Measurements from ENCODE around the gene PIK3R4. TPM values are rescaled to one million over a fixed set of nuclear protein-coding genes. Genes with fewer than 3 reads are reported as not detected.

The PIK3R4 gene
- total RNA-seq, 2 experiments from 2014 or later = 13.7 to 14.5 TPM

DNA sequence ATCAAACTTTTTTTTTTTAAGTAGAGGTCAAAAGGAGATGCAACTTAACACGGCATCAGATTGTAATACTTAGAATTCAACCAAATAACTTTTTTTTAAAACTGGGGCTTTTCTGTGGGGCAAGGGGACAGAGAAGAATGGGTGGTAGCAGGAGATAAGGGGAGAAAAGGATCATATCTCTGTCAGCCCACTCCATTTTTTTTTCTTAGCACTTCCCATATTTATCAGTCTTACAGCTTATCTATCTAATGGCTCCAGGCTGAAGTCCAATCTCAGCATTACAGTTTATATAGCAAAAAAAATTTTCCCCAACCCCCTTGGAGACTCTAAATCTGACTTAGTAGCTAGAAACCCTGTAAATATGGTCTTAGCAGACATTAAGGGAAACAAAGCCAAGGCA lies 69.3 kb downstream of the PIK3R4 start:
- Histone ChIP-seq H3K36me3 (ENCODE audit: insufficient read depth, low read length) (peaks cover 53% of the 10 kb centered on the region), H3K27ac (ENCODE audit: low read depth in 1 of 2, low read length in 2 of 2) (no peak overlapping the region), H3K9me3 (ENCODE audit: control insufficient read depth in 1 of 2, insufficient read depth in 1 of 2, low read length in 2 of 2) (no peaks in the 10 kb centered on the region), H3K27me3 (ENCODE audit: control insufficient read depth in 1 of 2, insufficient read depth in 2 of 2, low read length in 2 of 2) (no peaks in the 10 kb centered on the region), H3K4me1 (ENCODE audit: insufficient read depth, low read length) (no peaks in the 10 kb centered on the region), H3K4me3 (ENCODE audit: low read length) (no peak overlapping the region)
- Mint-ChIP-seq H3K27me3 (no peaks in the 10 kb centered on the region), H3K36me3 (ENCODE audit: low read depth) (peaks cover 86% of the 10 kb centered on the region), H3K4me3 (no peak overlapping the region), H3K9me3 (no peaks in the 10 kb centered on the region), H3K27ac (no peak overlapping the region), H3K4me1 (ENCODE audit: low read depth) (no peaks in the 10 kb centered on the region)
- DNase-seq (no peak), ATAC-seq (ENCODE audit: poor library complexity) (no peak)
- CTCF ChIA-PET = no interaction called here
- TF ChIP-seq, protein P1, sequence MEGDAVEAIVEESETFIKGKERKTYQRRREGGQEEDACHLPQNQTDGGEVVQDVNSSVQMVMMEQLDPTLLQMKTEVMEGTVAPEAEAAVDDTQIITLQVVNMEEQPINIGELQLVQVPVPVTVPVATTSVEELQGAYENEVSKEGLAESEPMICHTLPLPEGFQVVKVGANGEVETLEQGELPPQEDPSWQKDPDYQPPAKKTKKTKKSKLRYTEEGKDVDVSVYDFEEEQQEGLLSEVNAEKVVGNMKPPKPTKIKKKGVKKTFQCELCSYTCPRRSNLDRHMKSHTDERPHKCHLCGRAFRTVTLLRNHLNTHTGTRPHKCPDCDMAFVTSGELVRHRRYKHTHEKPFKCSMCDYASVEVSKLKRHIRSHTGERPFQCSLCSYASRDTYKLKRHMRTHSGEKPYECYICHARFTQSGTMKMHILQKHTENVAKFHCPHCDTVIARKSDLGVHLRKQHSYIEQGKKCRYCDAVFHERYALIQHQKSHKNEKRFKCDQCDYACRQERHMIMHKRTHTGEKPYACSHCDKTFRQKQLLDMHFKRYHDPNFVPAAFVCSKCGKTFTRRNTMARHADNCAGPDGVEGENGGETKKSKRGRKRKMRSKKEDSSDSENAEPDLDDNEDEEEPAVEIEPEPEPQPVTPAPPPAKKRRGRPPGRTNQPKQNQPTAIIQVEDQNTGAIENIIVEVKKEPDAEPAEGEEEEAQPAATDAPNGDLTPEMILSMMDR (IDR thresholded peaks at IDR 0.05) = no peak
- POLR2A ChIA-PET = no interaction called here
- intact Hi-C loops (cut with DNase I, micrococcal nuclease) = no loop called here

DNA sequence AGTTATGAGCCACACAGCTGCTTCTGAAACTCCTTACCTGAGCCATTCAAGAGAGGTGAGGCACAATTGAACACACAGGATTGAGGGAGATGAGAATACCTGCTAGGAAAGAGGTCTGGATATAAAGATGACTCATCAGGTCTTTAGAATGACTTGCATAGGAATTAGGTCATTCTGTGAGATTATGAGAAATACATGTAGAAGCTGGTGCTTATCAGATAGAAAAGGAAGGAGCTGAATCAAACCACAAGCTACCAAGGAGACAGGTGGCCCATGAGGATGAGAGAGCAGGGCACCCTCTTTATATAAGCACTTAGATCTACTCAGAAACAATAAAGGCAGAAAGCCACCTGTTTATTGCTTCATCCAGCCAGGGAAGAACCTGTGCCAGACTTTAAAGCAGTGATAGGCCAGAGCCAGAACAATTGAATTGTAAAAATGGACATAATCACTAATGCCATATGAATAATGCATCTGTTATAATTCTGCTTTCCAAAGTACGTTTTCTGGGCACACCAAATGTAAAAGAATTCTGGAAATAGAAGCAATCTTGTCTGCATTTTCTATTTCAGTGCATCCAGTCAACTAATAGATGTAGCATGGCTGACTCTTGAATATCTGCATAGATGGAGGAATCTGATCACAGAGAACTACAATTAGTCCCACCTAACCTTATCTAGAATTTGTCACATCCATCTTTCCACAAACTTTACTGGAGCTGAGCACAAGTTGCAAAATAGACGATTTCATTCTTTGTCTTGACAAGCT lies 74.9 kb downstream of the PIK3R4 start:
- CTCF ChIA-PET = no interaction called here
- Mint-ChIP-seq H3K27ac (no peak overlapping the region), H3K27me3 (no peaks in the 10 kb centered on the region), H3K4me3 (no peak overlapping the region), H3K9me3 (no peaks in the 10 kb centered on the region), H3K4me1 (ENCODE audit: low read depth) (no peaks in the 10 kb centered on the region), H3K36me3 (ENCODE audit: low read depth) (peaks cover 46% of the 10 kb centered on the region)
- H3K4me1 ChIP-seq (ENCODE audit: insufficient read depth, low read length) = no peaks in the 10 kb centered on the region
- no peak overlapping the region for H3K27ac ChIP-seq (ENCODE audit: low read depth in 1 of 2, low read length in 2 of 2)
- ATAC-seq (ENCODE audit: poor library complexity) (no peak), DNase-seq (no peak)
- intact Hi-C loops (cut with DNase I, micrococcal nuclease) = no loop called here
- no peak overlapping the region for H3K4me3 ChIP-seq (ENCODE audit: low read length)
- H3K36me3 ChIP-seq (ENCODE audit: insufficient read depth, low read length) = peaks cover 18% of the 10 kb centered on the region
- TF ChIP-seq, protein P1 (IDR thresholded peaks at IDR 0.05) = no peak
- no peaks in the 10 kb centered on the region for H3K9me3 ChIP-seq (ENCODE audit: control insufficient read depth in 1 of 2, insufficient read depth in 1 of 2, low read length in 2 of 2)
- POLR2A ChIA-PET = no interaction called here
- no peaks in the 10 kb centered on the region for H3K27me3 ChIP-seq (ENCODE audit: control insufficient read depth in 1 of 2, insufficient read depth in 2 of 2, low read length in 2 of 2)

DNA sequence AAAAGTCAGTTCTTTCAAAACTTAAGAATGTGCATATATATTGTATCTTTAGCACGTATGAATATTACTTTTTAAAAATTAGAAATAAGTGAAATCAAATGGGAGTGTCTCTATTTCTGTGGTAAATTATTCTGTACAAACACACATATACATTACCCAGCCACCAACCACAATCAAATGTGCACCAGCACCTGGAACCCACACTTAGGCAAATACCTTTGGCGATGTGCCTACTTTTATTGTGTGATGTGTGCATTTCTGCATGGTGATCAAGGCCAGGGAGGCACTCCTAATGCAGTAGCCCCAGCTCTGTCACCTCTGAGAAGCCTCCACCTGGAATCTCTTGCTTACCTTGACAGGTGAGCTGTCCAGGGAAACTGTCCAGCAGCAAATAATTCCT lies 76.9 kb downstream of the PIK3R4 start:
- intact Hi-C loops (cut with DNase I, micrococcal nuclease) = no loop called here
- DNase-seq (no peak), ATAC-seq (ENCODE audit: poor library complexity) (no peak)
- Mint-ChIP-seq H3K4me3 (no peak overlapping the region), H3K36me3 (ENCODE audit: low read depth) (peaks cover 32% of the 10 kb centered on the region), H3K27ac (no peak overlapping the region), H3K27me3 (no peaks in the 10 kb centered on the region), H3K9me3 (no peaks in the 10 kb centered on the region), H3K4me1 (ENCODE audit: low read depth) (no peaks in the 10 kb centered on the region)
- ChIA-PET CTCF (no interaction called here), POLR2A (no interaction called here)
- Histone ChIP-seq H3K4me1 (ENCODE audit: insufficient read depth, low read length) (no peaks in the 10 kb centered on the region), H3K9me3 (ENCODE audit: control insufficient read depth in 1 of 2, insufficient read depth in 1 of 2, low read length in 2 of 2) (no peaks in the 10 kb centered on the region), H3K36me3 (ENCODE audit: insufficient read depth, low read length) (peaks cover 13% of the 10 kb centered on the region), H3K27me3 (ENCODE audit: control insufficient read depth in 1 of 2, insufficient read depth in 2 of 2, low read length in 2 of 2) (no peaks in the 10 kb centered on the region), H3K27ac (ENCODE audit: low read depth in 1 of 2, low read length in 2 of 2) (no peak overlapping the region), H3K4me3 (ENCODE audit: low read length) (no peak overlapping the region)
- TF ChIP-seq, protein P1 (IDR thresholded peaks at IDR 0.05) = no peak

Measured in CD4-positive, alpha-beta T cell (primary cell).